NCI-H446 (cell line): ENCODE results near the gene DLX6.
"Not testable (repeated sequence)": the region's sequence is repeated elsewhere in the genome, so short reads cannot be mapped to it uniquely, and the experiment has no call there.

Experiments used
- DNase-seq, 2 experiments: peaks; one replicate each; lab custom pipeline; 2025; lab: John Stamatoyannopoulos, UW

The DLX6 gene

DNA sequence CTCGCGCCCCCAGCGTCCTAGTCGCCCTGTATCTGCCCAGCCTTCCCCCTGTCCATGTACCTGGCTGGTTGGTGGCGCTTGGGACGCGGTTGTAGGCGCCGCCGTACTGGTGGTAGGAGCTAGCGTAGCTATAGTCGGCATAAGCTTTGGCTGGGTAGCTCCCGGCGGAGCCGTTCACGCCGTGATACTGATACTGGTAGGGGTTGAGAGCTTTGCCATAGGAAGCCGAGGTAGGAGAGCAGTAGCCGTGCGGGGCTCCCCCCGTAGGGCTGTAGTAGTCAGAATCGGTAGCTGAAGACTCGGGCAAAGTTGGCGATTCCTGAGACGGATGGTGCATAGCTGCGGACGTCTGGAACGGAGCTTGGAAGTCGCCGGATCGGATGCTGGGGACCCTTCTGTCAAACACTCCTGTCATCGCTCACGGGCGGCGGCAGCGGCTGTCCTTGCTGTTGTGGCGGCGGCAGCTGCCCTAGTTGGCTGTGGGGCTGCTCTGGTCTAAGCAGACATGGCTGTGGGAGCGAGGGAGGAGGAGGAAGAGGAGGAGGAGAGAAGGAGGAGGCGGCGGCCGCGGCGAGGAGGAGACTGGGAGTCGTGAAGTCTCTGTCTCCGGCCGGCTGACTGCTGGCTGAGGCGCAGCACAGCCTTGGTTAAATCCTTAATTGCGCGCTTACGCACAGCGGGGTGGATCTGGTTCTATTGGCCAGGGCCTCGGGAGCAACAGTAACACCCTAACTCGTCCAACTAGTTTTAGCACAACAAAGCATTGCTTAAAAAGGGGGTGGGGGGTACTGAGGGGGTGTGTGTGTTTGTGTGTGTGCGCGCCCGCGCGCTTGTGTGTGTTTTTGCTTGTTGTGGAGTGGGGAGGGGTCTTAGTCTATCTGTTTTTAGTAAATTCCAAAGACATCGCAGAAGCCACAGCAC, 19.1 kb downstream of the DLX6 start, which contains the start of gene DLX5:
DLX5 (minus strand) TSS at position 623 of the 921 bp plus-strand sequence; CDS start at position 415, 208 bp downstream.
- DNase-seq: peak in 1 of 2 experiments; percentile 32

- no peak for DNase-seq
Observed at GRCh38 chr7:97025130-97025499, 19.8 kb downstream of the DLX6 start.

- DNase-seq: no peak
Observed at GRCh38 chr7:97025983-97026714, 20.8 kb downstream of the DLX6 start.

- DNase-seq: no peak
Observed at GRCh38 chr7:97026715-97027426, 21.5 kb downstream of the DLX6 start.

- peak; percentile 46 to 72 for DNase-seq
Observed at GRCh38 chr7:97027427-97028234, 22.3 kb downstream of the DLX6 start.

DNA sequence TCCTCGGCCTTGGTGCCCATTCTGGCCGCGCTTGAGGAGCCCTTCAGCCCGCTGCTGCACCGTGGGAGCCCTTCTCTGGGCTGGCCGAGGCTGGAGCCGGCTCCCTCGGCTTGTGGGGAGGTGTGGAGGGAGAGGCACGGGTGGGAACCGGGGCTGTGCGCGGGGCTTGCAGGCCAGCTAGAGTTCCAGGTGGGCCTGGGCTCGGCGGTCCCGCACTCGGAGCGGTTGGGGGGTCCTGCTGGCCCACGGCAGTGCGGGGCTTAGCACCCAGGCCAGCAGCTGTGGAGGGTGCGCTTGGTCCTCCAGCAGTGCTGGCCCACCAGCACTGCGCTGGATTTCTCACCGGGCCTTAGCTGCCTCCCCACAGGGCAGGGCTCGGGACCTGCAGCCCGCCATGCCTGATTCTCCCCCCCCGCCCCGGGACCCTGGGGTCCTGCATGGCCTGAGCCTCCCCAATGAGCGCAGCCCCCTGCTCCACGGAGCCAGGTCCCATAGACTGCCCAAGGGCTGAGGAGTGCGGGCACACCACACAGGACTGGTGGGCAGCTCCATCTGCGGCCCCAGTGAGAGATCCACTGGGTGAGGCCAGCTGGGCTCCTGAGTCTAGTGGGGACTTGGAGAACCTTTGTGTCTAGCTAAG, 29.0 kb downstream of the DLX6 start:
- DNase-seq: not testable (repeated sequence)

DNA sequence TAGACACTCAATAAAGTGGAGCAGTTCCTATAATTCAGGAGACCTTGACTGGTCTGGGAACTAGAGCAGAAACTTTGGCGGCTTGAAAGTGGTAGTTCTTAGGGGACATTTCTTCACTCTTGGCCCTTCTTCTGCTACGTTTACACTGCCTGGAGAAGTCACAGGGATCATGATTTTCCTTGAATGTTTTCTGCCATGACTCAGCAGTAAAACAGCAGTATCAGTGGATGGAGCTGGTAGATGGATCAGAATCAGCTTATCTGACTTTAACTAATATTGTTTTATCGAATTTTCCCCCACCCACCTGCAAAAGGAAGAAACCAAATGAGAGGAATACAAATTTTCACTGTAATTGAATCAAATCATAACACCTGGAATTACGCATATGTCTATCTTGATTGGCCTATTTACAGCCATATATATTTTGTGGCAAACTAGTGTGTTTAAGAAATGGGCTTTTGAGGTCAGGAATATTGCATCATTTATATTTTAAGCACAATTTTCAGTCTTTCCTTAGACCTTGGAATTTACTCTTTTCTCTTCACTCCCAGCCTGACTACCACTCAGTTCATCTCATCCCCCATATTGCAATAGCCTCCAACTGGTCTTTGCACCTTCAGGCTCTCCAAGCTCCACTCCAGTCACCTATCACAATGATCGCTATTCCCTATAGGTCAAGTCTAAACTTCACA, 34.2 kb downstream of the DLX6 start:
- no peak for DNase-seq

DNA sequence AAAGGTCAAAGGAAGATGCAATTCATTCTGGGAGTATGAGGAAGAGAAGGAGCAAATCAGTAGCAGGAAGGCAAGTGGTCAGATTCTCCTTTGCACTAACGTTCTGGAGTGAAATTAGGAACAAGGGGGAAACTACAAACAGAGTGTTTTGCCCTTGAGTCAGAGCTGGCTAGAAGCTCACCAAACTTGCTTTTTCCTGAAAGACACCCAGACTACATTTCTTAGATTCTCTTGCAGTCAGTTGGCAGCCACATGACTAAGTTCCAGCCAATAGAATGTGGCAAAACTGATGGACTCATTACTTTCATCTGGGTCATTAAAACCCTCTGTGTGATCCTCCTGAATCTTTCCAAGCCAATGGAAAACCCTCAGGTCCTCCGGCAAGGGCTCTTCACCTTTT, 37.9 kb downstream of the DLX6 start:
- DNase-seq: no peak
